CD14-positive monocyte (primary cell): ENCODE results near the gene FARP1. TPM values are rescaled to one million over a fixed set of nuclear protein-coding genes. Genes with fewer than 3 reads are reported as not detected.

Experiments
- DNase-seq, 3 donors: peaks; one replicate each; pipeline ENCODE4 v3.0.0-alpha.2; 2011 to 2022
- H2AFZ ChIP-seq: 2 replicates; pipeline ENCODE4 v1.6.0; 2012; ENCODE audit warnings: mild to moderate bottlenecking, low read depth, low read length, inconsistent platforms; ENCODE audit not compliant: insufficient read depth, poor library complexity, severe bottlenecking
- H3K27ac ChIP-seq, 2 donors: 1 replicate in 1 of 2; 2 replicates in 1 of 2; pipeline ENCODE4 v1.5.1; 2012 to 2013; ENCODE audit warnings: low read length in 2 of 2, control low read depth in 1 of 2, inconsistent platforms in 1 of 2, low read depth in 1 of 2, mild to moderate bottlenecking in 1 of 2
- H3K27me3 ChIP-seq, 2 donors: one replicate each; pipeline versions ENCODE4 v1.6.0 to v1.6.1; 2011 to 2013; ENCODE audit warnings: low read length in 2 of 2; ENCODE audit not compliant: control insufficient read depth in 2 of 2, insufficient read depth in 2 of 2
- H3K36me3 ChIP-seq, 2 donors: replicated peaks in 1 of 2; 1 replicate in 1 of 2; 2 replicates in 1 of 2; pipeline versions ENCODE4 v1.5.1 to v1.6.1; 2012 to 2013; ENCODE audit warnings: low read length in 2 of 2, control low read depth in 1 of 2, inconsistent platforms in 1 of 2, mild to moderate bottlenecking in 1 of 2; ENCODE audit not compliant: insufficient read depth in 2 of 2, control insufficient read depth in 1 of 2
- H3K4me1 ChIP-seq, 2 donors: 1 replicate in 1 of 2; 2 replicates in 1 of 2; pipeline versions ENCODE4 v1.5.1 to v1.6.1; 2012 to 2013; ENCODE audit warnings: low read length in 2 of 2, control low read depth in 1 of 2, inconsistent platforms in 1 of 2, mild to moderate bottlenecking in 1 of 2, moderate library complexity in 1 of 2; ENCODE audit not compliant: insufficient read depth in 2 of 2, control insufficient read depth in 1 of 2
- H3K4me2 ChIP-seq: replicated peaks from 2 replicates; pipeline ENCODE3; 2012; ENCODE audit warnings: low read length, moderate library complexity, mild to moderate bottlenecking; ENCODE audit not compliant: poor library complexity, severe bottlenecking; ENCODE audit errors: extremely low read depth
- H3K4me3 ChIP-seq, 3 experiments: fragments of 200-600 bp in 1 of 3; sonication (generic) in 1 of 3; replicated peaks in 1 of 3; 1 replicate in 2 of 3; 2 replicates in 1 of 3; pipeline ENCODE4 v1.5.1; 2011 to 2013; ENCODE audit warnings: low read length in 3 of 3, mild to moderate bottlenecking in 3 of 3, control low read depth in 2 of 3, low read depth in 2 of 3, inconsistent platforms in 1 of 3, moderate library complexity in 1 of 3
- H3K79me2 ChIP-seq: 2 replicates; pipeline ENCODE4 v1.6.0; 2012; ENCODE audit warnings: mild to moderate bottlenecking, control low read depth, inconsistent platforms, low read length, moderate library complexity; ENCODE audit not compliant: insufficient read depth
- H3K9ac ChIP-seq: 2 replicates; pipeline ENCODE4 v1.6.0; 2017; ENCODE audit warnings: low read length, mild to moderate bottlenecking; ENCODE audit not compliant: insufficient read depth, poor library complexity, severe bottlenecking
- H3K9me3 ChIP-seq, 2 donors: replicated peaks in 1 of 2; 1 replicate in 1 of 2; 2 replicates in 1 of 2; pipeline versions ENCODE4 v1.5.1 to v1.6.1; 2012 to 2013; ENCODE audit warnings: low read length in 2 of 2, control low read depth in 1 of 2; ENCODE audit not compliant: control insufficient read depth in 1 of 2, insufficient read depth in 1 of 2
- H4K20me1 ChIP-seq: 2 replicates; pipeline ENCODE4 v1.6.0; 2012; ENCODE audit warnings: mild to moderate bottlenecking, low read length, control low read depth, moderate library complexity; ENCODE audit not compliant: insufficient read depth
- H3K27ac Mint-ChIP-seq, 7 donors: one replicate each; pipeline ENCODE4 v1.8.0; 2020; ENCODE audit warnings: mild to moderate bottlenecking in 7 of 7, mixed read lengths in 7 of 7, moderate library complexity in 6 of 7, inconsistent platforms in 2 of 7
- H3K27me3 Mint-ChIP-seq, 3 donors: one replicate each; pipeline ENCODE4 v1.8.0; 2021 to 2022; ENCODE audit warnings: low read depth in 3 of 3, mild to moderate bottlenecking in 3 of 3, mixed read lengths in 3 of 3, moderate library complexity in 3 of 3, inconsistent platforms in 1 of 3
- H3K36me3 Mint-ChIP-seq, 2 donors: one replicate each; pipeline ENCODE4 v1.8.0; 2020; ENCODE audit warnings: mixed read lengths in 2 of 2, inconsistent platforms in 1 of 2, mild to moderate bottlenecking in 1 of 2
- H3K4me1 Mint-ChIP-seq: one replicate; pipeline ENCODE4 v1.8.0; 2020; ENCODE audit warnings: mild to moderate bottlenecking, mixed read lengths
- H3K4me3 Mint-ChIP-seq, 2 donors: one replicate each; pipeline ENCODE4 v1.8.0; 2020; ENCODE audit warnings: mild to moderate bottlenecking in 2 of 2, mixed read lengths in 2 of 2, moderate library complexity in 1 of 2
- H3K9me3 Mint-ChIP-seq, 7 donors: one replicate each; pipeline ENCODE4 v1.8.0; 2020 to 2022; ENCODE audit warnings: mixed read lengths in 7 of 7, mild to moderate bottlenecking in 6 of 7, moderate library complexity in 6 of 7, inconsistent platforms in 2 of 7
- WGBS: methylation state at CpG from one replicate; pipeline ENCODE4 v1.1.5; 2013; ENCODE audit warnings: missing lambda C conversion rate; ENCODE audit not compliant: insufficient coverage; 5-methylcytosine and 5-hydroxymethylcytosine counted together
- intact Hi-C, 2 donors: fragments of 100-400 bp; cut with micrococcal nuclease; formaldehyde crosslinking; loops; one replicate each; pipeline versions ENCODE4 v1.15.0 to v1.15.1; 2023
- polyA plus RNA-seq, 3 donors: library from polyadenylated mRNA; depleted of rRNA in 1 of 3; unstranded in 2 of 3; stranded (reverse) in 1 of 3; fragments of 300-500 nt in 2 of 3; fragments of >200 nt in 1 of 3; fragmentation: Illumina TruSeq in 2 of 3; gene quantifications; 1 replicate in 2 of 3; 2 replicates in 1 of 3; pipeline ENCODE4 v1.2.3, GENCODE V29; 2012 to 2021
- TF ChIP-seq, protein P1 (sequence below): fragments of 200-600 bp; IDR thresholded peaks from one replicate; pipeline ENCODE4 v1.8.0; 2022; ENCODE audit warnings: antibody characterized with exemption, mild to moderate bottlenecking

FARP1 gene
- polyA plus RNA-seq, 3 donors, result 0.01 to 0.16 (median 0.12) TPM

DNA sequence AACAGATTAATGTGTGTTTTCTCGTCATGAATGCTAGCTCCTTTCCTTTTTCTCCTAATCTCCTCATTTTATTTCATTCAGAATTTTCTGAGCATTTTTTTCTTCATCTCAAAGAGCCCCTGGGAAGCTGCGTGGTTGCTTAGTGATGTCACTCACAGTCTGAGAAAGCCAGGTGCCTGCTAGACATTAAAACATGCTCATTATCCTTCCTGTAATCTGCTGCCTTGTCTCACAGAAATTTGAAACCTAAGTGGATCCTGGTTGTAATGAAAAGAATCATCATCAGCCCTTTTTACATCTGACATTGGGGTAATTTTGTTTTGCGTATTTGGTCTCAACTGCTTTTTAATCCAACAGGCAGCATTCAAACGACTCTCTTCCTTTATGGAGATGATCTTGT, 142.4 kb downstream of the FARP1 start:
- peaks cover 0 to under 1% (median 0%) of the 10 kb centered on the region in 3 donors for H3K27me3 Mint-ChIP-seq

DNA sequence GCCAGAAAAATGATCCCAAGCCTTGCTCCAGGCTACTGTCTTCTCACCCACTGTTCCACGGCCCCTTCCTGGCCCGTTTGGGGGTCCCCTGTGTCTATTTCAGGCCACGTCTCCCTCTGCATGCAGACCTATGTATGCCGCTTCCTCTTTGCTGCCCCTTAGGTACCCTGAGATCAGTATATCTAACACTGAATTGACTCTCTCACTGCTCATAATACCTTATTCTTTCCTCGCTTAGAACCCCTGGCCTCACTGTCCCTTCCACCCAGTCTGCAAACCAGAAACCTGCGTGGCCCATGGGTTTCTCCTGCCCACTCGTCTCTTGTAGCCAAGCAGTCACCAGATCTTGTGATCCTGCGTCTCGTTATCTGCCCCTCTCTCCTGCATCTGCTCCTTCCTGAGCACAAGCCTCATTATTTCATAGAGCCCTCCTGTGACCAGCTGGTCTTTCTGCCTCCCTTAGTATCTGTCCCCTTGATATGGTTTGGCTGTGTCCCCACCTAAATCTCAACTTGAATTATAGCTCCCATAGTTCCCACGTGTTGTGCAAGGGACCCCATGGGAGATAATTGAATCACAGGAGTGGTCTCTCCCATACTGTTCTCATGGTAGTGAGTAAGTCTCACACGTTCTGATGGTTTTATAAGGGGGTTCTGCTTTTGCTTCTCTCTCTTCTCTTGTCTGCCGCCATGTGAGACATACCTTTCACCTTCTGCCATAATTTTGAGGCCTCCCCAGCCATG, 143.1 kb downstream of the FARP1 start:
- no peaks in the 10 kb centered on the region for H3K9me3 ChIP-seq
- 83% methylated on average over 9 of the region's 12 CpGs for WGBS
- no peak overlapping the region for H3K27ac Mint-ChIP-seq
- no peaks in the 10 kb centered on the region for H3K36me3 ChIP-seq
- H3K4me1 Mint-ChIP-seq, result no peaks in the 10 kb centered on the region
- H3K4me2 ChIP-seq, result no peak overlapping the region
- no peak overlapping the region for H3K9ac ChIP-seq
- no peaks in the 10 kb centered on the region for H3K79me2 ChIP-seq
- H3K27me3 ChIP-seq, result no peaks in the 10 kb centered on the region
- H3K9me3 Mint-ChIP-seq, result peaks cover 0 to 3% (median 2%) of the 10 kb centered on the region in 7 donors
- no peaks in the 10 kb centered on the region for H3K27me3 Mint-ChIP-seq
- no peak overlapping the region for H3K27ac ChIP-seq
- no peak overlapping the region for H3K4me3 Mint-ChIP-seq
- no peaks in the 10 kb centered on the region for H4K20me1 ChIP-seq
- no peaks in the 10 kb centered on the region for H3K36me3 Mint-ChIP-seq
- no peaks in the 10 kb centered on the region for H3K4me1 ChIP-seq
- intact Hi-C loops, result no loop called here
- no peak for DNase-seq
- no peak overlapping the region for H3K4me3 ChIP-seq
- no peak overlapping the region for H2AFZ ChIP-seq
- TF ChIP-seq, protein P1, sequence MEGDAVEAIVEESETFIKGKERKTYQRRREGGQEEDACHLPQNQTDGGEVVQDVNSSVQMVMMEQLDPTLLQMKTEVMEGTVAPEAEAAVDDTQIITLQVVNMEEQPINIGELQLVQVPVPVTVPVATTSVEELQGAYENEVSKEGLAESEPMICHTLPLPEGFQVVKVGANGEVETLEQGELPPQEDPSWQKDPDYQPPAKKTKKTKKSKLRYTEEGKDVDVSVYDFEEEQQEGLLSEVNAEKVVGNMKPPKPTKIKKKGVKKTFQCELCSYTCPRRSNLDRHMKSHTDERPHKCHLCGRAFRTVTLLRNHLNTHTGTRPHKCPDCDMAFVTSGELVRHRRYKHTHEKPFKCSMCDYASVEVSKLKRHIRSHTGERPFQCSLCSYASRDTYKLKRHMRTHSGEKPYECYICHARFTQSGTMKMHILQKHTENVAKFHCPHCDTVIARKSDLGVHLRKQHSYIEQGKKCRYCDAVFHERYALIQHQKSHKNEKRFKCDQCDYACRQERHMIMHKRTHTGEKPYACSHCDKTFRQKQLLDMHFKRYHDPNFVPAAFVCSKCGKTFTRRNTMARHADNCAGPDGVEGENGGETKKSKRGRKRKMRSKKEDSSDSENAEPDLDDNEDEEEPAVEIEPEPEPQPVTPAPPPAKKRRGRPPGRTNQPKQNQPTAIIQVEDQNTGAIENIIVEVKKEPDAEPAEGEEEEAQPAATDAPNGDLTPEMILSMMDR, result no peak

More for the DNA sequence above, 142.4 kb downstream of the FARP1 start:
- H3K4me1 Mint-ChIP-seq, result peaks cover 1% of the 10 kb centered on the region
- H3K9me3 ChIP-seq, result no peaks in the 10 kb centered on the region
- H3K27ac ChIP-seq, result no peak overlapping the region
- H2AFZ ChIP-seq, result no peak overlapping the region
- H3K4me1 ChIP-seq, result no peaks in the 10 kb centered on the region
- DNase-seq, result no peak
- H4K20me1 ChIP-seq, result no peaks in the 10 kb centered on the region
- H3K36me3 Mint-ChIP-seq, result no peaks in the 10 kb centered on the region
- no peaks in the 10 kb centered on the region for H3K27me3 ChIP-seq
- no peak overlapping the region for H3K27ac Mint-ChIP-seq
- TF ChIP-seq, protein P1, result no peak
- no peak overlapping the region for H3K4me2 ChIP-seq
- H3K4me3 Mint-ChIP-seq, result no peak overlapping the region
- peaks cover 0 to 3% (median 0%) of the 10 kb centered on the region in 7 donors for H3K9me3 Mint-ChIP-seq
- no peaks in the 10 kb centered on the region for H3K79me2 ChIP-seq
- WGBS, result no CpG with 5 or more reads among the region's 4 CpGs
- H3K36me3 ChIP-seq, result no peaks in the 10 kb centered on the region
- intact Hi-C loops, result no loop called here
- H3K9ac ChIP-seq, result no peak overlapping the region
- H3K4me3 ChIP-seq, result no peak overlapping the region
